IMR-90 (cell line): ENCODE measurements around the gene KCNH6.

Experiments
- CTCF ChIP-seq: conservative IDR thresholded peaks from 2 replicates; pipeline ENCODE4 v1.5.1; 2012; ENCODE audit warnings: mild to moderate bottlenecking, low read depth, low read length, improper control_type of control experiment
- POLR2A ChIP-seq: IDR thresholded peaks from 2 replicates; pipeline ENCODE4 v1.6.1; 2012; ENCODE audit warnings: mild to moderate bottlenecking, low read depth, low read length

GRCh38 chr17:63500543-63501390, 22.4 kb upstream of the KCNH6 start:
- TF ChIP-seq POLR2A = no peak
- TF ChIP-seq CTCF = no peak
